ENCODE data around the gene CORO2B. TPM values are rescaled to one million over a fixed set of nuclear protein-coding genes. Genes with fewer than 3 reads are reported as not detected.

The CORO2B gene
- total RNA-seq, 1 donor from 2014 or later, result 3.6 TPM

DNA sequence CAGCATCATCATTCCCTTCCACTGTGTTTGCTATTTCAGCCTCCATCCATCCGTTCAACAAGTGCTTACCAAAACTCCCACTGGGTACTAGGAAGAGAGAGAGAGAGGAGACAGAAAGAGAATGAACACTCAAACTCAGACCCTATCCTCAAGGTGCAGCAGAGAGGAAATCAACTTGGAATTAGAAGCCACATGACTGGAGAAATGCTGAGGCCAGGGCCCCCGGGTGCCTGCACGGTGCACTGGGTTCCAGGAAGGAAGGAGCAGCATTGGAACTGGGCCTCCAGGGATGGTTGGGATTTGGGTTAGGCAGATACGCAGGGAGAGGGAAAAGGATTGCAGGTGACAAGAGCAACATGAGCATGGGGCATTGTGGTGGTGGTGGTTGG lies 30.0 kb downstream of the CORO2B start:
- H3K9me3 ChIP-seq, result no peaks in the 10 kb centered on the region
- peaks cover 7% of the 10 kb centered on the region for H3K4me1 ChIP-seq
- no peaks in the 10 kb centered on the region for H3K27me3 ChIP-seq
- intact Hi-C loops (cut with DNase I), result no loop called here
- H3K36me3 ChIP-seq, result no peaks in the 10 kb centered on the region
- TF ChIP-seq, protein P1, sequence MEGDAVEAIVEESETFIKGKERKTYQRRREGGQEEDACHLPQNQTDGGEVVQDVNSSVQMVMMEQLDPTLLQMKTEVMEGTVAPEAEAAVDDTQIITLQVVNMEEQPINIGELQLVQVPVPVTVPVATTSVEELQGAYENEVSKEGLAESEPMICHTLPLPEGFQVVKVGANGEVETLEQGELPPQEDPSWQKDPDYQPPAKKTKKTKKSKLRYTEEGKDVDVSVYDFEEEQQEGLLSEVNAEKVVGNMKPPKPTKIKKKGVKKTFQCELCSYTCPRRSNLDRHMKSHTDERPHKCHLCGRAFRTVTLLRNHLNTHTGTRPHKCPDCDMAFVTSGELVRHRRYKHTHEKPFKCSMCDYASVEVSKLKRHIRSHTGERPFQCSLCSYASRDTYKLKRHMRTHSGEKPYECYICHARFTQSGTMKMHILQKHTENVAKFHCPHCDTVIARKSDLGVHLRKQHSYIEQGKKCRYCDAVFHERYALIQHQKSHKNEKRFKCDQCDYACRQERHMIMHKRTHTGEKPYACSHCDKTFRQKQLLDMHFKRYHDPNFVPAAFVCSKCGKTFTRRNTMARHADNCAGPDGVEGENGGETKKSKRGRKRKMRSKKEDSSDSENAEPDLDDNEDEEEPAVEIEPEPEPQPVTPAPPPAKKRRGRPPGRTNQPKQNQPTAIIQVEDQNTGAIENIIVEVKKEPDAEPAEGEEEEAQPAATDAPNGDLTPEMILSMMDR (IDR thresholded peaks at IDR 0.05), result no peak
- peak overlapping the region; percentile 51 for H3K27ac ChIP-seq
- no peak for ATAC-seq
- no peak overlapping the region for H3K4me3 ChIP-seq
- no peak for DNase-seq

DNA sequence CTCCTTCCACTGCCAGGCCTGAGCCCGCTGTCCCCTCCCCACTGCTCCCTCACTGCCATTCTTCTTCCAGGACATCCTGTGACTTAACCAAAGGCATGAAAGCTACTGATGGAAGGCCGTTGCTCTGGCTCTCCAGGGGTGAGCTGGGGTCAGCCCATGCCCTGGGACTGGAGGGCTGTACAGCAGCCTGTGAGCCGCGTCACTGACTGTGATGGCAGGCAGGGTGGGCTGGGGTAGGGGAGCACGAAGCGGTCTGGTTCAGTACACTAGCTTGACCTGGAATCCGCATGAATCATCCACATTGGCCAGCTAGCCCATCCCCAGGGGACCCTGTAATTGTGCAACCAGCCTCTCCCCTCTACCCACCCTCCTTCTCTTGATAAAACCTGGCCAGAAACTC lies 30.8 kb downstream of the CORO2B start:
- no peak overlapping the region for H3K27ac ChIP-seq
- no peak for DNase-seq
- peak; percentile 43 for ATAC-seq

GRCh38 chr15:68610825-68611224 lies 32.0 kb downstream of the CORO2B start:
- TF ChIP-seq, protein P1 (IDR thresholded peaks at IDR 0.05), result no peak
- H3K36me3 ChIP-seq, result no peaks in the 10 kb centered on the region
- no peak overlapping the region for H3K4me3 ChIP-seq
- ATAC-seq (no peak), DNase-seq (no peak)
- no peak overlapping the region for H3K27ac ChIP-seq
- peaks cover 13% of the 10 kb centered on the region for H3K4me1 ChIP-seq
- H3K27me3 ChIP-seq, result no peaks in the 10 kb centered on the region
- intact Hi-C loops (cut with DNase I), result no loop called here
- H3K9me3 ChIP-seq, result no peaks in the 10 kb centered on the region

More for the DNA sequence above, 30.8 kb downstream of the CORO2B start:
- no peaks in the 10 kb centered on the region for H3K36me3 ChIP-seq
- no peak overlapping the region for H3K4me3 ChIP-seq
- TF ChIP-seq, protein P1 (IDR thresholded peaks at IDR 0.05), result no peak
- peaks cover 10% of the 10 kb centered on the region for H3K4me1 ChIP-seq
- no peaks in the 10 kb centered on the region for H3K9me3 ChIP-seq
- H3K27me3 ChIP-seq, result no peaks in the 10 kb centered on the region
- intact Hi-C loops (cut with DNase I), result no loop called here

DNA sequence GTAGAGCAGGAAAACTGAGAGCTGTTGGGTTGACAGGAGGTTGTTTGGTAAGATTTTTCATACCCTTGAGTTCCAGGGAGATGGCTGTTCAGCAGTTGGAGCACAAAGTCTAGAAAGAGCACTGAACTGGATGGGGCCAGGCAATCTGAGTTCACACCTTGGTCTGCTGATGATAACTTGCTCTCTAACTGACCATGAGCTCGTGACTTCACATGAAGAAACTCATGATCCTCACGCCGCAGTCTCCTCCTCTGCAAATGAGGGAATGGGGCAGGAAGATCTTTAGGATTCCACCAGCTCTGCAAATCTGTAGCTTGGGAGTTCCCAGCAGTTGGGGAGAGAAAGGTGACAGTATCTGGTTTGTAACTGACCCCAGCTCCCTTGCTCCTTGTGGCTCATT lies 33.7 kb downstream of the CORO2B start:
- H3K4me1 ChIP-seq, result peaks cover 21% of the 10 kb centered on the region

GRCh38 chr15:68612979-68613740 lies 34.4 kb downstream of the CORO2B start:
- Histone ChIP-seq H3K9me3 (no peaks in the 10 kb centered on the region), H3K4me3 (no peak overlapping the region), H3K27me3 (no peaks in the 10 kb centered on the region), H3K4me1 (peaks cover 16% of the 10 kb centered on the region), H3K27ac (no peak overlapping the region), H3K36me3 (no peaks in the 10 kb centered on the region)
- intact Hi-C loops (cut with DNase I), result no loop called here
- ATAC-seq (no peak), DNase-seq (no peak)
- TF ChIP-seq, protein P1 (IDR thresholded peaks at IDR 0.05), result no peak

More for the DNA sequence above, 33.7 kb downstream of the CORO2B start:
- H3K4me3 ChIP-seq, result no peak overlapping the region
- TF ChIP-seq, protein P1 (IDR thresholded peaks at IDR 0.05), result no peak
- no peaks in the 10 kb centered on the region for H3K36me3 ChIP-seq
- ATAC-seq (no peak), DNase-seq (no peak)
- intact Hi-C loops (cut with DNase I), result no loop called here
- no peaks in the 10 kb centered on the region for H3K27me3 ChIP-seq
- no peaks in the 10 kb centered on the region for H3K9me3 ChIP-seq
- no peak overlapping the region for H3K27ac ChIP-seq
